GM21526 (cell line): ENCODE measurements around the gene PRSS8.
"Not testable (repeated sequence)": the region's sequence is repeated elsewhere in the genome, so short reads cannot be mapped to it uniquely, and the experiment has no call there.

Experiments
- ATAC-seq: cut with Tn5 transposase; IDR thresholded peaks from one replicate; pipeline ENCODE4 v1.9.1; 2021; ENCODE audit warnings: moderate library complexity; ENCODE audit not compliant: unreplicated experiment, low FRiP score

The PRSS8 gene

GRCh38 chr16:31108035-31108793 lies 27.3 kb downstream of the PRSS8 start, which contains the start of gene BCKDK:
TSS of gene BCKDK (plus strand) at chr16:31108386. CDS start at chr16:31109224, 838 bp downstream.
- peak; percentile 59 for ATAC-seq

GRCh38 chr16:31107465-31107867 lies 28.1 kb downstream of the PRSS8 start:
- peak; percentile 46 for ATAC-seq

GRCh38 chr16:31106509-31107464 lies 28.7 kb downstream of the PRSS8 start:
- ATAC-seq = no peak

- ATAC-seq = no peak
Observed at GRCh38 chr16:31105677-31106213, 29.8 kb downstream of the PRSS8 start.

- not testable (repeated sequence) for ATAC-seq
Observed at GRCh38 chr16:31100876-31101641, 34.5 kb downstream of the PRSS8 start.

- no peak for ATAC-seq
Observed at GRCh38 chr16:31099860-31100638, 35.5 kb downstream of the PRSS8 start.

- peak; percentile 65 for ATAC-seq
Observed at GRCh38 chr16:31094424-31095120, 41.0 kb downstream of the PRSS8 start, which contains the start of gene VKORC1. TSS of gene VKORC1 (minus strand) at chr16:31094797. CDS start at chr16:31094729, 68 bp downstream.

- ATAC-seq = peak; percentile 12
Observed at GRCh38 chr16:31094088-31094423, 41.5 kb downstream of the PRSS8 start.

- no peak for ATAC-seq
Observed at GRCh38 chr16:31093132-31093703, 42.3 kb downstream of the PRSS8 start.

GRCh38 chr16:31092330-31092729 lies 43.2 kb downstream of the PRSS8 start:
- no peak for ATAC-seq

- no peak for ATAC-seq
Observed at GRCh38 chr16:31090540-31090939, 45.0 kb downstream of the PRSS8 start.

- ATAC-seq = no peak
Observed at GRCh38 chr16:31089199-31089598, 46.3 kb downstream of the PRSS8 start.

GRCh38 chr16:31088459-31089183 lies 46.9 kb downstream of the PRSS8 start, which contains the start of gene PRSS53:
TSS of gene PRSS53 (minus strand) at chr16:31088943. CDS start at chr16:31088809, 134 bp downstream.
- no peak for ATAC-seq

- ATAC-seq = no peak
Observed at GRCh38 chr16:31087971-31088370, 47.6 kb downstream of the PRSS8 start.

- no peak for ATAC-seq
Observed at GRCh38 chr16:31087481-31087880, 48.0 kb downstream of the PRSS8 start.

GRCh38 chr16:31086629-31086906 lies 49.0 kb downstream of the PRSS8 start:
- ATAC-seq = no peak

- no peak for ATAC-seq
Observed at GRCh38 chr16:31085873-31086628, 49.5 kb downstream of the PRSS8 start.
